ENCODE data around the gene CAMTA1. TPM values are rescaled to one million over a fixed set of nuclear protein-coding genes. Genes with fewer than 3 reads are reported as not detected.

CAMTA1 gene
- total RNA-seq, 1 donor from 2014 or later, result 63.8 TPM

DNA sequence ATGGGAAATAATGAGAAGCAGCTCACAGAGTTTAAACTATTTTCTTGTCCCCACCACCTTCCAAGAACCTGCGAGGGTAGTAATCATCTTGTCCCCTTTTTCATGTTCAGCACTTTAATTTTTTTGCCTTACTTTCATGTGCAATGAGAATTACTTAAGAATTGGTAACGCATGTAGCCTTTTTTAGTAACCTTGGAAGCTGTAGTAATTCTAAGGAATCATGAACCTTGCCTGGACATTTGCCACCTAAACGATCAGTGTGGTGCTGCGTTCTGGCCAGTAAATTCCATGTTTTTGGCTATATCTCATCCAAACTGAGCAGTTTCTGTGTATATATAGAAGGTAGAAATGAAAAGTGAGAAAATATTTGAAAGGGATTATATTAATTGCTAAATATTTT is 981.9 kb downstream of the CAMTA1 start:
- TF ChIP-seq, protein P1, sequence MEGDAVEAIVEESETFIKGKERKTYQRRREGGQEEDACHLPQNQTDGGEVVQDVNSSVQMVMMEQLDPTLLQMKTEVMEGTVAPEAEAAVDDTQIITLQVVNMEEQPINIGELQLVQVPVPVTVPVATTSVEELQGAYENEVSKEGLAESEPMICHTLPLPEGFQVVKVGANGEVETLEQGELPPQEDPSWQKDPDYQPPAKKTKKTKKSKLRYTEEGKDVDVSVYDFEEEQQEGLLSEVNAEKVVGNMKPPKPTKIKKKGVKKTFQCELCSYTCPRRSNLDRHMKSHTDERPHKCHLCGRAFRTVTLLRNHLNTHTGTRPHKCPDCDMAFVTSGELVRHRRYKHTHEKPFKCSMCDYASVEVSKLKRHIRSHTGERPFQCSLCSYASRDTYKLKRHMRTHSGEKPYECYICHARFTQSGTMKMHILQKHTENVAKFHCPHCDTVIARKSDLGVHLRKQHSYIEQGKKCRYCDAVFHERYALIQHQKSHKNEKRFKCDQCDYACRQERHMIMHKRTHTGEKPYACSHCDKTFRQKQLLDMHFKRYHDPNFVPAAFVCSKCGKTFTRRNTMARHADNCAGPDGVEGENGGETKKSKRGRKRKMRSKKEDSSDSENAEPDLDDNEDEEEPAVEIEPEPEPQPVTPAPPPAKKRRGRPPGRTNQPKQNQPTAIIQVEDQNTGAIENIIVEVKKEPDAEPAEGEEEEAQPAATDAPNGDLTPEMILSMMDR (IDR thresholded peaks at IDR 0.05), result no peak
- H3K27ac Mint-ChIP-seq (ENCODE audit: unreplicated experiment), result no peak overlapping the region
- no peaks in the 10 kb centered on the region for H3K9me3 Mint-ChIP-seq (ENCODE audit: low read depth)

DNA sequence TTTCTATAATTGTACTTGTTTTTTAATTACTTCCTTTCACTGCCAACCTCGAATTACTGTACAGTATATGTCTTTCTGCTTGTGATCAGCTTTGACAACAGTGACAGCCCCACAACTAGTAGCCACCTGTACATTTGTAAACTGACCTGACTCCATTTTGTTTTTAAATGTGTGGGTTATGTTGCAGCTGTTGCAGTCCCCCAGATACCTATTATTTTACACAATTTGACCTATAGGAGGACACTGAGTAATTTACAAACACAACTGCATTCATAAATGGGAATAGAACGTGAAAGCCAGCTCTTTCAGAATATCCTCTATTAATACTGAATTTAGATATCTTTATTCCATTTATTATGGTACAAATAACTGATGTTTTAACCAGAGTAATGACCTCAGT is 983.3 kb downstream of the CAMTA1 start:
- H3K27ac Mint-ChIP-seq (ENCODE audit: unreplicated experiment), result no peak overlapping the region
- peaks cover 1% of the 10 kb centered on the region for H3K36me3 Mint-ChIP-seq (ENCODE audit: low read depth)
- H3K27me3 Mint-ChIP-seq (ENCODE audit: low read depth), result no peaks in the 10 kb centered on the region
- TF ChIP-seq, protein P1 (IDR thresholded peaks at IDR 0.05), result no peak
- no peak overlapping the region for H3K4me3 Mint-ChIP-seq (ENCODE audit: unreplicated experiment)
- no peaks in the 10 kb centered on the region for H3K9me3 Mint-ChIP-seq (ENCODE audit: low read depth)
- no peak for DNase-seq (ENCODE audit: low spot score)
- H3K4me1 Mint-ChIP-seq (ENCODE audit: low read depth), result peaks cover 24% of the 10 kb centered on the region

More for the DNA sequence above, 981.9 kb downstream of the CAMTA1 start:
- H3K36me3 Mint-ChIP-seq (ENCODE audit: low read depth), result no peaks in the 10 kb centered on the region
- peaks cover 11% of the 10 kb centered on the region for H3K4me1 Mint-ChIP-seq (ENCODE audit: low read depth)
- no peak overlapping the region for H3K4me3 Mint-ChIP-seq (ENCODE audit: unreplicated experiment)
- DNase-seq (ENCODE audit: low spot score), result no peak
- H3K27me3 Mint-ChIP-seq (ENCODE audit: low read depth), result no peaks in the 10 kb centered on the region

- H3K4me3 Mint-ChIP-seq (ENCODE audit: unreplicated experiment), result no peak overlapping the region
- no peak for DNase-seq (ENCODE audit: low spot score)
- H3K4me1 Mint-ChIP-seq (ENCODE audit: low read depth), result peaks cover 25% of the 10 kb centered on the region
- H3K9me3 Mint-ChIP-seq (ENCODE audit: low read depth), result no peaks in the 10 kb centered on the region
- H3K27ac Mint-ChIP-seq (ENCODE audit: unreplicated experiment), result no peak overlapping the region
- TF ChIP-seq, protein P1 (IDR thresholded peaks at IDR 0.05), result no peak
- peaks cover 6% of the 10 kb centered on the region for H3K36me3 Mint-ChIP-seq (ENCODE audit: low read depth)
- no peaks in the 10 kb centered on the region for H3K27me3 Mint-ChIP-seq (ENCODE audit: low read depth)
These were observed 984.6 kb downstream of the CAMTA1 start for GRCh38 chr1:7769673-7770412.

GRCh38 chr1:7770669-7770996 is 985.4 kb downstream of the CAMTA1 start:
- Mint-ChIP-seq H3K4me1 (ENCODE audit: low read depth) (peaks cover 25% of the 10 kb centered on the region), H3K36me3 (ENCODE audit: low read depth) (peaks cover 8% of the 10 kb centered on the region), H3K27me3 (ENCODE audit: low read depth) (no peaks in the 10 kb centered on the region), H3K27ac (ENCODE audit: unreplicated experiment) (peak overlapping the region; percentile 91), H3K9me3 (ENCODE audit: low read depth) (no peaks in the 10 kb centered on the region), H3K4me3 (ENCODE audit: unreplicated experiment) (peak overlapping the region; percentile 81)
- TF ChIP-seq, protein P1 (IDR thresholded peaks at IDR 0.05), result no peak
- no peak for DNase-seq (ENCODE audit: low spot score)

DNA sequence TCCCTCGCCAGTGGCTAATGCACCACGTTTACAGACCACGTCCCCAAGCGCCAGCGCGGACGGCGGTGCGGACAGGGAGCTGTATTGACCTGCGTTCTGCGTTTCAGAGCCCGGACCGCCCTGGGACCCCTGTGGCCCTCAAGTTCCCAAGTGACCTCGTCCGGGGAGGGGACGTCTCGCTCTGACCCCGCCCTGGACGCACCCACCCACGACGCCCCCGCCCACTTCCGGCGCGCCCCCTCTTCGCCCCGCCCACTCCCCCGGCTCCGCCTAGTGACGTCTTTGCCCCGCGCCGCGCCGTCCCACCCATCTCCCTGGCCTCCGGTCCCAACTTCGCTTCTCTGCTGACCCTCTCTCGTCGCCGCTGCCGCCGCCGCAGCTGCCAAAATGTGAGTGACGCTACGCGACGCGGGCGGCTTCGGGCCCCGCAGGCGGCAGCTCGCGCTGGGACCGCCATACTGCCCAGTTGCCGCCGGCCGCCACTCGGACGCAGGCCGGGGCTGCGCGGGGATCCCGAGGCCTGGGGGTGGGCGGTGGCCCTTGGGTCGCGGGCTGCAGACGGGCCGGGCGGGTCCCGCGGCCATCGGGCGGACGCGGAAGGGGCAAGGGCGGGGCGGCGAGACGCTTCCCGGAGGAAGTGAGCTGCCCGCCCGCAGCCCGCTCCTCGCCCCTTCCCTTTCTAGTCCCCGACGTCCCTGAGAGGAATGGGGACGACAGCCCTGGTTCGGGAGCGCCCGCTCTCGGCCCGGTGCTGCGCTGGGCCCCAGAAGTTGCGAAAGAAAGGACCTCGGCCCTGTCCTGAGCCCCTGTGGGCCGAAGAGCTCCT is 986.0 kb downstream of the CAMTA1 start, which contains the start of gene VAMP3:
Gene VAMP3, plus strand, starts transcription at position 300 of the 826 bp plus-strand sequence. Its CDS starts 88 bp downstream, at position 388.
- no peaks in the 10 kb centered on the region for H3K9me3 Mint-ChIP-seq (ENCODE audit: low read depth)
- no peaks in the 10 kb centered on the region for H3K27me3 Mint-ChIP-seq (ENCODE audit: low read depth)

More for the DNA sequence above, 986.0 kb downstream of the CAMTA1 start, which contains the start of gene VAMP3:
- peak within 1 kb of the TSS; percentile 81 for H3K4me3 Mint-ChIP-seq (ENCODE audit: unreplicated experiment)
- H3K36me3 Mint-ChIP-seq (ENCODE audit: low read depth), result peaks cover 8% of the 10 kb centered on the region
- DNase-seq (ENCODE audit: low spot score), result peak; percentile 91
- TF ChIP-seq, protein P1 (IDR thresholded peaks at IDR 0.05), result no peak
- peaks cover 25% of the 10 kb centered on the region for H3K4me1 Mint-ChIP-seq (ENCODE audit: low read depth)
- peak within 1 kb of the TSS; percentile 91 for H3K27ac Mint-ChIP-seq (ENCODE audit: unreplicated experiment)
